Mesendoderm (in vitro differentiated cells): ENCODE measurements around the gene EXOC6.

Source experiments
- DNase-seq: peaks from one replicate; pipeline ENCODE4 v3.0.0; 2013
- H2AK5ac ChIP-seq: 2 replicates; pipeline ENCODE4 v1.6.1; 2013; ENCODE audit warnings: low read length, inconsistent platforms
- H2BK120ac ChIP-seq: 2 replicates; pipeline ENCODE4 v1.6.1; 2013; ENCODE audit warnings: low read depth, mild to moderate bottlenecking, low read length, moderate library complexity, mixed read lengths
- H2BK15ac ChIP-seq: replicated peaks from 2 replicates; pipeline ENCODE4 v1.6.1; 2013; ENCODE audit warnings: low read depth, mild to moderate bottlenecking, moderate library complexity
- H2BK5ac ChIP-seq: 2 replicates; pipeline ENCODE4 v1.6.1; 2013; ENCODE audit warnings: low read length, inconsistent platforms
- H3K18ac ChIP-seq: 2 replicates; pipeline ENCODE4 v1.6.1; 2013; ENCODE audit warnings: mild to moderate bottlenecking, low read length, mixed read lengths
- H3K23ac ChIP-seq: one replicate; pipeline ENCODE4 v1.6.1; 2013; ENCODE audit warnings: low read length
- H3K27ac ChIP-seq: 2 replicates; pipeline ENCODE4 v1.5.1; 2013; ENCODE audit warnings: low read depth, mild to moderate bottlenecking, inconsistent platforms, low read length, moderate library complexity
- H3K27me3 ChIP-seq: 2 replicates; pipeline ENCODE4 v1.6.1; 2013; ENCODE audit warnings: low read length, control low read depth, mild to moderate bottlenecking, inconsistent platforms; ENCODE audit not compliant: insufficient read depth, poor library complexity
- H3K36me3 ChIP-seq: 2 replicates; pipeline ENCODE4 v1.6.1; 2013; ENCODE audit warnings: low read length, inconsistent platforms; ENCODE audit not compliant: control insufficient read depth, insufficient read depth
- H3K4ac ChIP-seq: one replicate; pipeline ENCODE4 v1.6.1; 2013; ENCODE audit warnings: low read depth, mild to moderate bottlenecking, low read length, moderate library complexity
- H3K4me1 ChIP-seq: 2 replicates; pipeline ENCODE4 v1.6.1; 2013; ENCODE audit warnings: low read depth, low read length, inconsistent platforms; ENCODE audit not compliant: control insufficient read depth
- H3K4me2 ChIP-seq: 2 replicates; pipeline ENCODE4 v1.6.1; 2013; ENCODE audit warnings: low read length
- H3K4me3 ChIP-seq: 2 replicates; pipeline ENCODE4 v1.5.1; 2013; ENCODE audit warnings: mild to moderate bottlenecking, low read length
- H3K56ac ChIP-seq: one replicate; pipeline ENCODE4 v1.6.1; 2013; ENCODE audit warnings: low read length
- H3K79me1 ChIP-seq: 2 replicates; pipeline ENCODE4 v1.6.1; 2013; ENCODE audit warnings: low read length, inconsistent platforms
- H3K79me2 ChIP-seq: 2 replicates; pipeline ENCODE4 v1.6.1; 2013; ENCODE audit warnings: mild to moderate bottlenecking, low read length; ENCODE audit not compliant: control insufficient read depth, insufficient read depth
- H3K9ac ChIP-seq: 2 replicates; pipeline ENCODE4 v1.6.1; 2013; ENCODE audit warnings: low read length, inconsistent platforms
- H4K5ac ChIP-seq: one replicate; pipeline ENCODE4 v1.6.1; 2013; ENCODE audit warnings: low read length
- H4K8ac ChIP-seq: one replicate; pipeline ENCODE4 v1.6.1; 2013; ENCODE audit warnings: low read depth, mild to moderate bottlenecking, control low read depth, low read length, moderate library complexity
- WGBS: extraction: QIAGEN DNeasy Blood & Tissue Kit; methylation state at CpG from one replicate; pipeline ENCODE4 v1.1.7; 2013; ENCODE audit warnings: low lambda C conversion rate, missing lambda C conversion rate; ENCODE audit not compliant: insufficient coverage; ENCODE audit errors: extremely low coverage; 5-methylcytosine and 5-hydroxymethylcytosine counted together

The EXOC6 gene

DNA sequence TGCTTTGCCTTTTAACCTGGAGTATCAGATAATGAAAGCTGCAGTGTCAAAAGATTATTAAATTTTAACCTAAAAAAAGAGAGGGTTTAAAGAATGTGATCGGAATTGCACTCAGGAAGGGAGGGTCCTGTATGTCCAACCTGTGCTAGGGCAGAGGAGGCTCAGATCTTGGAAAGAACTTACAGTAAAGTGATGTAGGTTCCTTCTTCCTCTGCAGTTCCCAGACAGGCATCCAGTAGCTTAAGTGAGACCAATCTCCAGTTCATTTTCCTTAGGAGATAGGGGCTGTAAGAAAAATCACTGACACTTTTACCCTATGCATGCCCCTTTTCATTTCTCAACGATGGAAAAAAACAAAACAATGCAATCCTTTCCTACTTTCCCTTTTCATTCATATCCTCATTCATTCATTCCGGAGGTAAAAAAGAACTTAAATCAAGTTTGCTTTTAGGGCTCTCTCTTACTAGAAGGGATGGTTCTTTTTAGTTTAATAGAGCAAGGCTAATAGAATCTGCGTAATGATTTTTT is 28.3 kb downstream of the EXOC6 start:
- no peak overlapping the region for H3K4me2 ChIP-seq
- H4K8ac ChIP-seq, result no peak overlapping the region
- no peaks in the 10 kb centered on the region for H3K4me1 ChIP-seq
- no CpG with 5 or more reads among the region's 4 CpGs for WGBS
- no peak overlapping the region for H2BK120ac ChIP-seq
- no peak overlapping the region for H3K56ac ChIP-seq
- no peaks in the 10 kb centered on the region for H3K36me3 ChIP-seq
- no peak overlapping the region for H3K23ac ChIP-seq
- DNase-seq, result no peak
- H3K79me1 ChIP-seq, result no peaks in the 10 kb centered on the region
- no peak overlapping the region for H3K18ac ChIP-seq
- no peak overlapping the region for H3K4ac ChIP-seq
- no peaks in the 10 kb centered on the region for H3K79me2 ChIP-seq
- H2BK5ac ChIP-seq, result no peak overlapping the region
- no peak overlapping the region for H3K4me3 ChIP-seq
- H3K27ac ChIP-seq, result no peak overlapping the region
- H2AK5ac ChIP-seq, result no peak overlapping the region
- H3K9ac ChIP-seq, result no peak overlapping the region
- no peaks in the 10 kb centered on the region for H3K27me3 ChIP-seq
- no peak overlapping the region for H2BK15ac ChIP-seq
- no peak overlapping the region for H4K5ac ChIP-seq

- Histone ChIP-seq H3K27ac (no peak overlapping the region), H2BK120ac (no peak overlapping the region), H3K4ac (no peak overlapping the region), H3K4me2 (no peak overlapping the region), H3K4me3 (no peak overlapping the region), H3K9ac (no peak overlapping the region), H2BK15ac (no peak overlapping the region), H2AK5ac (no peak overlapping the region), H3K4me1 (no peaks in the 10 kb centered on the region), H3K56ac (no peak overlapping the region), H3K36me3 (no peaks in the 10 kb centered on the region), H4K8ac (no peak overlapping the region), H3K27me3 (no peaks in the 10 kb centered on the region), H2BK5ac (no peak overlapping the region), H3K18ac (no peak overlapping the region), H3K79me1 (no peaks in the 10 kb centered on the region), H3K23ac (no peak overlapping the region), H4K5ac (no peak overlapping the region), H3K79me2 (no peaks in the 10 kb centered on the region)
- peak; percentile 49 for DNase-seq
- WGBS, result no CpG with 5 or more reads among the region's 4 CpGs
Measured at GRCh38 chr10:92880233-92880861, 32.0 kb downstream of the EXOC6 start.

DNA sequence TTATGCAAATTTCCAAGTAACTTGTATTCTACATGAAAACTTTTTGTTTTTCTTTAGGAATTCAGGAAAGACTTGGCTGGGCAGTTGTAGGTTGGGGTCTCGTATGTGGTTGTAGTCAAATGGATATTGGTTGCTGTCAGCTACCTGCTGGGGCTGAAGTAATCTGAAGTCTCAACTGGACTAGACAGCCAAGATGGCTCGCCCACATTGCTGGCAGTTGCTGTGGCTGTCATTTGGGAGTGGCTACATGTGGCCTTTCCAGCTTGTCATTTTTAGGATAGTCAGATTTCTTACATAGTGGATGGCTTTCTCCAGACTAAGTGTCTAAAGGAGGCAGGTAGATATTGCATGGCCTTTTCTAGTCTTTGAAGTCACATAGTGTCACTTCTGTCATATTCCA is 32.6 kb downstream of the EXOC6 start:
- no peak overlapping the region for H4K8ac ChIP-seq
- H3K36me3 ChIP-seq, result no peaks in the 10 kb centered on the region
- no CpG with 5 or more reads among the region's 2 CpGs for WGBS
- no peaks in the 10 kb centered on the region for H3K4me1 ChIP-seq
- H3K56ac ChIP-seq, result no peak overlapping the region
- no peak overlapping the region for H3K23ac ChIP-seq
- no peak overlapping the region for H2BK5ac ChIP-seq
- H2BK120ac ChIP-seq, result no peak overlapping the region
- H3K27me3 ChIP-seq, result no peaks in the 10 kb centered on the region
- H3K4me3 ChIP-seq, result no peak overlapping the region
- DNase-seq, result no peak
- H3K9ac ChIP-seq, result no peak overlapping the region
- no peaks in the 10 kb centered on the region for H3K79me2 ChIP-seq
- H4K5ac ChIP-seq, result no peak overlapping the region
- H3K79me1 ChIP-seq, result no peaks in the 10 kb centered on the region
- H3K18ac ChIP-seq, result no peak overlapping the region
- H3K4me2 ChIP-seq, result no peak overlapping the region
- H3K27ac ChIP-seq, result no peak overlapping the region
- H3K4ac ChIP-seq, result no peak overlapping the region
- no peak overlapping the region for H2AK5ac ChIP-seq
- no peak overlapping the region for H2BK15ac ChIP-seq

DNA sequence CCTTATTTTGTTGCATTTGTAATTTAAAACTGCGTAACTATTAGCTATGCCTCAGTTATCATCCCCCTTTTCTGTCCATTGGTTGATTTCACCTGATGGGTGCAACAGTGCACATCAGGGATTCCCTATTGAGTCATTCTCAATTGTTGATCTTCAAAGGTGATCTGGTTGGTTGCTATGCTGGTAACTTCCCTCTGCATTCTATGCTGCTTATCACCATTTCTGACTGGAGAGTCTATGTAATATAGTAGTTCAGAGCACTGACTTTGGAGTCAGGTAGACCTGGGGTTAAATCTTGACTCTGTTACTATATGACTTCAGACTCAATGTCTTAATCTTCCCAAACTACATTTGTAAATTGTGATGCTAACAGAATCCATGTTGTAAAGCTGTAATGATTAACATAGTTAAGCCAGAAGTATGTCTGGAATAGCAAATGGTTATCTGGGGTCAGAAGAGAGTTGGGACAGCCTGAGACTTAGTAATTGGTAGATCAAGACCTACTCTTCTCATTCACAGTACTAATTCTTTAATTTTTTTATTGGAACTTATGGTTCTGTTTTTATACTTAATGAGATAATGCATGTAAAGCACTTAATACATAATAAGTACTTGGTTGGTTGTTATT is 38.1 kb downstream of the EXOC6 start:
- no peak overlapping the region for H3K9ac ChIP-seq
- no CpG with 5 or more reads among the region's 1 CpG for WGBS
- no peaks in the 10 kb centered on the region for H3K27me3 ChIP-seq
- no peaks in the 10 kb centered on the region for H3K4me1 ChIP-seq
- no peak overlapping the region for H2AK5ac ChIP-seq
- no peak overlapping the region for H2BK15ac ChIP-seq
- H3K79me1 ChIP-seq, result no peaks in the 10 kb centered on the region
- H3K36me3 ChIP-seq, result no peaks in the 10 kb centered on the region
- no peaks in the 10 kb centered on the region for H3K79me2 ChIP-seq
- H2BK5ac ChIP-seq, result no peak overlapping the region
- H3K18ac ChIP-seq, result no peak overlapping the region
- peak; percentile 41 for DNase-seq
- no peak overlapping the region for H3K56ac ChIP-seq
- H3K4me2 ChIP-seq, result no peak overlapping the region
- no peak overlapping the region for H2BK120ac ChIP-seq
- no peak overlapping the region for H4K8ac ChIP-seq
- H4K5ac ChIP-seq, result no peak overlapping the region
- H3K4me3 ChIP-seq, result no peak overlapping the region
- no peak overlapping the region for H3K4ac ChIP-seq
- no peak overlapping the region for H3K27ac ChIP-seq
- H3K23ac ChIP-seq, result no peak overlapping the region

DNA sequence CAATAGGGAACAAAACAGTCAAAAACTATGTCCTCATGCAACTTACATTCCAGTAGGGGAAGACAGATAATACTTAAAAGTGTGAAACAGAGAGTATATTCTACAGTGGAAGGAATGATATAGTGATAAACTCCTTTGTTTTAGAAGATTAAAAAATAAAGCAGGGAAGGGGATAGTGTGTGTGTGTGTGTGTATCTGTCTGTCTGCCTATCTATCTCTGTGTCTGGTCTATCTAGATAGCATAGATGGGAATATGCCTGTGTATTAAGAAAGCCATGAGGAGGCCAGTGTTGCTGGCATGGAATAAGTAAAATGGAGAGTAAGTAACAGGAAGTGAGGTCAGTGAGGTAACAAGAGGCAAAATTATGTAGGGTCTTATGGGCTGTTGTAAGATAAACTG is 42.2 kb downstream of the EXOC6 start:
- Histone ChIP-seq H3K9ac (no peak overlapping the region), H3K56ac (no peak overlapping the region), H2AK5ac (no peak overlapping the region), H4K8ac (no peak overlapping the region), H3K79me1 (no peaks in the 10 kb centered on the region), H3K79me2 (no peaks in the 10 kb centered on the region), H4K5ac (no peak overlapping the region), H3K36me3 (no peaks in the 10 kb centered on the region), H3K23ac (no peak overlapping the region), H3K4me3 (no peak overlapping the region), H2BK5ac (no peak overlapping the region), H3K4me2 (no peak overlapping the region), H3K4ac (no peak overlapping the region), H2BK15ac (no peak overlapping the region), H3K4me1 (no peaks in the 10 kb centered on the region), H3K18ac (no peak overlapping the region), H2BK120ac (no peak overlapping the region), H3K27me3 (no peaks in the 10 kb centered on the region), H3K27ac (no peak overlapping the region)
- DNase-seq, result no peak
